Right cardiac atrium (tissue), 5 donors: ENCODE data around the gene GDPD1. TPM values are rescaled to one million over a fixed set of nuclear protein-coding genes. Genes with fewer than 3 reads are reported as not detected.

Experiments used
- ATAC-seq, 2 donors: fragments of 200-7000 bp; cut with Tn5 transposase; one replicate each; pipeline versions ENCODE4 v1.8.0 to v1.9.1; 2020; ENCODE audit warnings: moderate library complexity in 2 of 2, mild to moderate bottlenecking in 1 of 2
- DNase-seq, 3 donors: peaks; one replicate each; pipeline ENCODE4 v3.0.0-alpha.2; 2020
- H3K27ac ChIP-seq: one replicate; pipeline ENCODE4 v1.5.1; 2013; ENCODE audit warnings: mild to moderate bottlenecking, low read length, control low read depth, moderate library complexity
- H3K27me3 ChIP-seq: one replicate; pipeline ENCODE4 v1.6.1; 2013; ENCODE audit not compliant: control insufficient read depth, insufficient read depth
- H3K4me1 ChIP-seq: one replicate; pipeline ENCODE4 v1.6.1; 2013; ENCODE audit warnings: low read length; ENCODE audit not compliant: control insufficient read depth, insufficient read depth
- H3K4me3 ChIP-seq: one replicate; pipeline ENCODE4 v1.5.1; 2013; ENCODE audit warnings: low read length, control low read depth
- H3K9me3 ChIP-seq: one replicate; pipeline ENCODE4 v1.6.1; 2013; ENCODE audit warnings: low read length; ENCODE audit not compliant: control insufficient read depth
- WGBS: extraction: QIAGEN DNeasy Blood & Tissue Kit; methylation state at CpG from one replicate; pipeline ENCODE4 v1.1.7; 2013; 5-methylcytosine and 5-hydroxymethylcytosine counted together
- intact Hi-C, 4 donors: fragments of 100-400 bp; cut with DNase I; formaldehyde crosslinking; loops; one replicate each; pipeline versions ENCODE4 v1.11.0 to v1.14.0; 2022 to 2023
- polyA plus RNA-seq: library from polyadenylated mRNA; stranded (reverse); fragments of 200-250 nt; gene quantifications from one replicate; pipeline ENCODE4 v1.2.3, GENCODE V29; 2013
- total RNA-seq, 4 donors: library from RNA; stranded (reverse); fragmentation: NEBNext Ultra II Directional; extraction: Animal tissue kit (Norgen Biotek cat#: 25700); gene quantifications; one replicate each; pipeline ENCODE4 v1.2.1, GENCODE V29; 2021
- donor health status: healthy with polysubstance abuse.
- donor health status: DM: no; HTN: yes; CAD: no.
- donor health status: DM: no; HTN: no; CAD: no.
- donor health status: DM: no; HTN: yes; CAD: no; lungs with severe emphysema.
- donor health status: DM: yes; HTN: yes; CAD: no.

GDPD1 gene
- total and polyA plus RNA-seq, 5 donors, result 2.4 to 5.2 (median 2.7) TPM

DNA sequence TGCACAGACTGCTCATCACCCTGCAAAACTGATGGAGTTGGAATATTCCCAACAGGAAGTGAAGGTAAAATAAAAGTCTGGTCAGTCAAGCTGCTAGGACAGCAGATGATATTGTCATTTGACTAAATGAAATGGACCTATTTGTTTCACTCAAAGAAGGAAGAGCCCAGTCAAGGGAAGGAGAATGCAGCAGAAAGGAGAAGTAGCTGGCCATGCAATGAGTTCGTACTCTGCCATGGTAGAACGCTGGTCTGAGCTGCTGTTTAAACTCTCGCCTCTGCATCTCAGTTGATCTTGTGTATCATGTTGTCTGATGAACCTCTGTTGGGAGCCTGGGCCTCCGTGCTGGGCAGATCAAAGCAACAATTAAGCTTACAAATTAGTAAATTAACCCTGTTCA, 95.6 kb downstream of the GDPD1 start:
- Histone ChIP-seq H3K27me3 (no peaks in the 10 kb centered on the region), H3K4me3 (no peak overlapping the region), H3K9me3 (no peaks in the 10 kb centered on the region), H3K27ac (no peak overlapping the region), H3K4me1 (no peaks in the 10 kb centered on the region)
- DNase-seq (no peak), ATAC-seq (no peak)
- 76% methylated on average over 4 of the region's 4 CpGs for WGBS
- intact Hi-C loops, result loop anchor here in 2 of 4 donors (10.0 kb wide), 1 partner anchor 239 kb away; no protein-coding TSS in a partner anchor

Other genes with a start within 250 kb of the GDPD1 start
- gene TRIM37, start 113.6 kb upstream of the GDPD1 start, total RNA-seq, result 10 to 100 TPM; 17.0 to 18.0 (median 17.9) TPM
- 6.5 TPM for gene TRIM37, start 113.6 kb upstream of the GDPD1 start, polyA plus RNA-seq
- gene SKA2, start 65.3 kb upstream of the GDPD1 start, total RNA-seq, result 10 to 100 TPM; 29.9 to 44.5 (median 31.9) TPM
- 38.0 TPM for gene SKA2, start 65.3 kb upstream of the GDPD1 start, polyA plus RNA-seq
- gene PRR11, start 64.8 kb upstream of the GDPD1 start, total RNA-seq, result 1 to 10 TPM; 1.2 to 2.3 (median 1.9) TPM
- 0.38 TPM for gene PRR11, start 64.8 kb upstream of the GDPD1 start, polyA plus RNA-seq
- gene SMG8, start 10.5 kb upstream of the GDPD1 start, total RNA-seq, result 10 to 100 TPM in 2 of 4 donors, 1 to 10 TPM in 2; 9.2 to 11.5 (median 10.1) TPM
- 4.9 TPM for gene SMG8, start 10.5 kb upstream of the GDPD1 start, polyA plus RNA-seq
- 10 to 100 TPM; 14.5 to 33.9 (median 23.2) TPM for gene YPEL2, start 111.1 kb downstream of the GDPD1 start, total RNA-seq
- gene YPEL2, start 111.1 kb downstream of the GDPD1 start, polyA plus RNA-seq, result 12.5 TPM